AG04450 (cell line): ENCODE measurements around the gene DNAJC5. TPM values are rescaled to one million over a fixed set of nuclear protein-coding genes. Genes with fewer than 3 reads are reported as not detected.
"Not testable (repeated sequence)": the region's sequence is repeated elsewhere in the genome, so short reads cannot be mapped to it uniquely, and the experiment has no call there.

ENCODE experiments used
- CTCF ChIA-PET: fragments of 300-600, 350-600 bp; formaldehyde crosslinking; extraction: SDS; loops from one replicate; lab custom pipeline; 2022; ENCODE audit warnings: antibody characterized with exemption, inconsistent platforms; lab: Charles Lee
- POLR2A ChIA-PET: fragments of 350-600 bp; formaldehyde crosslinking; extraction: SDS; loops from one replicate; lab custom pipeline; 2021; ENCODE audit warnings: antibody characterized with exemption, inconsistent platforms; lab: Yijun Ruan, JAX
- DNase-seq: peaks from one replicate; pipeline ENCODE4 v3.0.0-alpha.2; 2011; ENCODE audit warnings: low read depth, low spot score
- H3K27ac ChIP-seq: one replicate; pipeline ENCODE4 v1.5.1; 2012; ENCODE audit warnings: low read depth, low read length, control low read depth
- H3K27me3 ChIP-seq: one replicate; pipeline ENCODE4 v1.6.0; 2012; ENCODE audit warnings: low read length; ENCODE audit not compliant: control insufficient read depth, insufficient read depth
- H3K4me3 ChIP-seq: 2 replicates; pipeline ENCODE4 v1.5.1; 2011; ENCODE audit warnings: mild to moderate bottlenecking, low read depth, low read length, control low read depth
- H3K9me3 ChIP-seq: 2 replicates; pipeline ENCODE4 v1.5.1; 2012; ENCODE audit warnings: low read length; ENCODE audit not compliant: control insufficient read depth, insufficient read depth
- polyA plus RNA-seq: library from polyadenylated mRNA; depleted of rRNA; stranded (reverse); fragments of >200 nt; gene quantifications from 2 replicates; pipeline ENCODE4 v1.2.3, GENCODE V29; 2011
- TF ChIP-seq, protein P1 (sequence below): IDR thresholded peaks from 2 replicates; pipeline ENCODE4 v1.5.1; 2011; ENCODE audit warnings: low read depth, low read length, control low read depth, inconsistent platforms

The DNAJC5 gene
- polyA plus RNA-seq, 1 experiment = 36.7 TPM

DNA sequence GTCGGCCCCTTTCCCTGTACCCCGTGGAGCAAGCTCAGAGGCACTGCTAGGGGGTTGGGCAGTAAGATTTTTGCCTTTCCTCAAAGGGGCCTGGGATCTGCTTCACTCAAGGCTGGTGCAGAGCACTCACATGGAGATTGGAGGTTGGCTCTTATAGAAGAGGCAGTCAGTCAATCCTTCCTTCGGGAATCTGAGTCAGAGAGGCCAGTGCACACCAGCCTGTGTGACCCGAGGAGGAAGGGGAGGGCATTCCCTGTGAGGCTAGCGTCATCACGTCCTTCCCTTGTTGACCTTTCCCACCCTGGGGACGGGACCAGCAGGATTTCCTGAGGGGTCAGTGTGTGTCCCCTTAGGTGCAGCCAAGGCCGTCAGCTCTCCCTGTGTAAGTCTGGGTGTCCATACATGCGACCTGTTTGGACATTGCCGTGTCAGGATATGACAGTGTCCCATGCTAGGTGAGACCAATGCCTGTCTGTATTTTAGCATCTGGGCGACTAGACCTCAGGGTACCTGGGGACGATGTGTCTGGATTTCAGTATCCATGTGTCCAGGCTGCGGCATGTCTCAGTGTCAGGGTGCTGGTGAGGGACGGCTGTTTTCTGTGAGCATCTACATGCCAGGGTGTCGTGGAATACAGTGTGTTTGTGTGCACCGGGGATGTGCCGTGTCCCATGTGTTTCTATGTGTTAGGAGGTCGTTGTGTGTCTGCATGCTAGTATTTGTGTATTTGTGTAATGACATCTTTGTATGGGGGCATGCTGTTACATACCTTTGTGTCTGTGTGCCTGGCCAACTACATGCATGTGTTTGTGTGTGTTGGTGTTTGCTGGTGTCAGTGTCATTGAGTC, 77.6 kb downstream of the DNAJC5 start:
- TF ChIP-seq, protein P1, sequence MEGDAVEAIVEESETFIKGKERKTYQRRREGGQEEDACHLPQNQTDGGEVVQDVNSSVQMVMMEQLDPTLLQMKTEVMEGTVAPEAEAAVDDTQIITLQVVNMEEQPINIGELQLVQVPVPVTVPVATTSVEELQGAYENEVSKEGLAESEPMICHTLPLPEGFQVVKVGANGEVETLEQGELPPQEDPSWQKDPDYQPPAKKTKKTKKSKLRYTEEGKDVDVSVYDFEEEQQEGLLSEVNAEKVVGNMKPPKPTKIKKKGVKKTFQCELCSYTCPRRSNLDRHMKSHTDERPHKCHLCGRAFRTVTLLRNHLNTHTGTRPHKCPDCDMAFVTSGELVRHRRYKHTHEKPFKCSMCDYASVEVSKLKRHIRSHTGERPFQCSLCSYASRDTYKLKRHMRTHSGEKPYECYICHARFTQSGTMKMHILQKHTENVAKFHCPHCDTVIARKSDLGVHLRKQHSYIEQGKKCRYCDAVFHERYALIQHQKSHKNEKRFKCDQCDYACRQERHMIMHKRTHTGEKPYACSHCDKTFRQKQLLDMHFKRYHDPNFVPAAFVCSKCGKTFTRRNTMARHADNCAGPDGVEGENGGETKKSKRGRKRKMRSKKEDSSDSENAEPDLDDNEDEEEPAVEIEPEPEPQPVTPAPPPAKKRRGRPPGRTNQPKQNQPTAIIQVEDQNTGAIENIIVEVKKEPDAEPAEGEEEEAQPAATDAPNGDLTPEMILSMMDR = no peak
- peaks cover 12% of the 10 kb centered on the region for H3K9me3 ChIP-seq
- no peak overlapping the region for H3K4me3 ChIP-seq
- no peak for DNase-seq
- H3K27ac ChIP-seq = peak overlapping the region; percentile 47
- CTCF ChIA-PET = interaction anchor here (0.7 to 2.8 kb wide), 3 partner anchors 434 to 1790 kb away, joined by 3 to 24 read pairs (median 6); no protein-coding TSS in a partner anchor
- no peaks in the 10 kb centered on the region for H3K27me3 ChIP-seq
- POLR2A ChIA-PET = no interaction called here

DNA sequence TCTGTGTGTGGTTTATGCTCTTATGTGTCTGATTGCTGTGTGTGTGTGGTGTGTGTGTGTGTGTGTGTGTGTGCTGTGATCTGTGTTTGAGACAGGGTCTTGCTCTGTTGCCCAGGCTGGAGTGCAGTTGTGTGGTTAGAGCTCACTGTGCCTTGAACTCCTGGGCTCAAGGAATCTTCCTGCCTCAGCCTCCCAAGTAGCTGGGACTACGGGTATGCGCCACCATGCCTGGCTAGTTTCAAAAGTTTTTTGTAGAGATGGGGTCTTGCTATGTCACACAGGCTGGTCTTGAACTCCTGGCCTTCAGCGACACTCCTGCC, 78.2 kb downstream of the DNAJC5 start:
- Histone ChIP-seq H3K27ac (no peak overlapping the region), H3K4me3 (no peak overlapping the region), H3K9me3 (peaks cover 6% of the 10 kb centered on the region; the same call in 1 of the 2 replicates), H3K27me3 (no peaks in the 10 kb centered on the region)
- ChIA-PET POLR2A (interaction anchor here (0.8 kb wide), 1 partner anchor 17 kb away, joined by 3 read pairs; the partner anchor contains the start of gene UCKL1), CTCF (interaction anchor here (0.6 to 2.8 kb wide), 12 partner anchors 10 to 531 kb away, joined by 3 to 24 read pairs (median 5); partner anchors contain the start of gene TPD52L2)
- no peak for DNase-seq
- TF ChIP-seq, protein P1 = no peak

DNA sequence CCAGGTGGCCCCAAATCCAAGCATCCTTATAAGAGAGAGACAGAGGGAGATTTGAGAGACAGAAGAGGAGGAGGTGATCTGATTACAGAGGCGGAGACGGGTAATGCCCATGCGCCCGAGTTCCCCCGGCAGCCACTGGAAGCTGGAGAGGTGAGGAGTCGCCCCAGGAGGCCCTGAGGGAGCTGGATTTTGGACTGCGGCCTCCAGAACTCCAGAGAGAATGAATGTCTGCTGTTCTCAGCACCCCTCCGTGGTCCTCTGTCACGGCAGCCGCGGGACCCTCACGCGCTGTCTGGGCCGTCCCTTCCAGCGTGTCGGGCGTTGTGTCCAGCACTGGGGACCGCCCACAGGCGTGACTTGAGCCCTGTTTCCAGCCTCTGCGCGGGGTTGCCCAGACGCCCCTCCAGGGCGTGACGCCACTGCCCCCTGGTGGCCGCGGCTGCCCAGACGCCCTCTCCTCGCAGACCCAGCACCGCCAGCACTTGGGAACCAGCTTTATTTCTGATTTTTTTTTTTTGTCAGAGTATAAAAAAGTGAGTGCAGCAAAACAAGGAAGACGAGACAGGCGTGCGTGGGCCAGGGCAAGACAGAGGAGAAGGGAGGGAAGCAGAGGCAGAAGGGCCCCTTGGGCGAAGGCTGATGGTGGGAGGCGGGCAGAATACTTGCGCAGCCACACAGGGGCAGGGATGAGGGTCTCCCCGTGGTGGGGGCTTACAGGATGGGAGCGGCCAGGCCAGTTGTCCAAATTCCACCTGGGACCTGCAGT, 78.9 kb downstream of the DNAJC5 start:
- ChIA-PET POLR2A (interaction anchor here (0.8 to 0.9 kb wide), 3 partner anchors 17 to 346 kb away, joined by 3 to 4 read pairs (median 4); partner anchors contain the start of genes TPD52L2 and UCKL1), CTCF (interaction anchor here (0.6 to 2.8 kb wide), 17 partner anchors 10 to 584 kb away, joined by 3 to 24 read pairs (median 4); partner anchors contain the start of gene TPD52L2)
- peak overlapping the region; percentile 53 for H3K4me3 ChIP-seq
- H3K27me3 ChIP-seq = no peaks in the 10 kb centered on the region
- peak; percentile 55 for DNase-seq
- no peaks in the 10 kb centered on the region; the same call in 1 of the 2 replicates for H3K9me3 ChIP-seq
- peak overlapping the region; percentile 65 for H3K27ac ChIP-seq
- TF ChIP-seq, protein P1 = peak; percentile 98

DNA sequence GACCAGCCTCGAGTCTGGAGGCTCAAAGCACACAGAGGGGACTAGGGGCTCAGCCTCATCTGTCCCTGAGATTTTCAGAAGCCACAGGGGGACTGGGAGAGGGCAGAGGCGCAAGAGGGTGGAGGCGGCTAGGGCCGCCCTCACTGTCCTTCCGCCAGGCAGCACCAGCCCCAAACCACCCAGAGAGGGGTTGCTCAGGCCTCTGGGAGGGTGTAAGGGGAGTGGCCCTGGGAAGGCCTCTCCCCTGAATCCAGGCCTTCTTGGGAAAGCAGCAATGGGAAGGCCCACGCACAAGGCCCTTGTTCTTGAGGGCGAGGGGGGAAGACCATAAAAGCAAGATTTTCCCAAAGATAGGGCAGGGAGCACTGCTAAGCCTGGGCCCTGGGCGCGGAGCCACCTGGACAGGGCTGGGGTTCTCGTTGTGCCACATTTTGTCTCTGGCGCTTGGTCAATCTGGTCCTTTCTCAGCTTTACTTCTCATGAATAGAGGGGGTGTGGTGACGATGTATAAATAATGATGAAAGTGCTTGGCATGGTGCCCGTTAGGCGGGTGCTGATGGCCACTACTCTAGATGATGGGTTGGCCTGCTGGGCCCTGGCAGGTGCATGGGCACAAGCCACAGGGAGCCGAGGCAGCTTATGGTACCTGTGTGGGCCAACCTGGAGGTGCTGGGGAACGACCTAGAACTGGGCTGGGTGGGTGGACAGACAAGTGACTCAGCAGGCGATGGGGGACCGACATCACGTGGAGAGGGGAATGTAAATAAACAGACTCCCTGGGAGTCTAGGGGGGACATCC, 79.7 kb downstream of the DNAJC5 start:
- ChIA-PET POLR2A (interaction anchor here (0.9 kb wide), 2 partner anchors 110 to 347 kb away, joined by 4 read pairs; partner anchors contain the start of gene TPD52L2), CTCF (interaction anchor here (0.6 to 2.8 kb wide), 13 partner anchors 9 to 585 kb away, joined by 3 to 24 read pairs (median 4); no protein-coding TSS in a partner anchor)
- H3K27ac ChIP-seq = peak overlapping the region; percentile 65

DNA sequence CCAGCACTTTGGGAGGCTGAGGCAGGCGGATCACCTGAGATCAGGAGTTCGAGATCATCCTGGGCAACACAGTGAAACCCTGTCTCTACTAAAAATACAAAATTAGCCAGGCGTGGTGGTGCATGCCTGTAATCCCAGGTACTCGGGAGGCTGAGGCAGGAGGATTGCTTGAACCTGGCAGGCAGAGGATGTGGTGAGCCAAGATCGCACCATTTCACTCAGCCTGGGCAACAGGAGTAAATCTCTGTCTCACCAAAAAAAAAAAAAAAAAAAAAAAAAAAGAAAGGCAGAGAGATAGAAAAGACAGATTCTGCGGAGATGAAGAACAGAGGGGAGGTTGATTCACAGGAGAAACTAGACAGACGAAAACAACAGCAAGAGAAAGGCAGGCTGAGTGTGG, 81.6 kb downstream of the DNAJC5 start:
- H3K27me3 ChIP-seq, H3K9me3 ChIP-seq, H3K27ac ChIP-seq, POLR2A ChIA-PET, H3K4me3 ChIP-seq, DNase-seq, CTCF ChIA-PET: not testable (repeated sequence)

More for the DNA sequence above, 79.7 kb downstream of the DNAJC5 start:
- Histone ChIP-seq H3K4me3 (no peak overlapping the region), H3K9me3 (no peaks in the 10 kb centered on the region; the same call in 1 of the 2 replicates), H3K27me3 (no peaks in the 10 kb centered on the region)
- DNase-seq = no peak
- TF ChIP-seq, protein P1 = no peak
